Fibroblast of skin of right biceps (primary cell): ENCODE measurements around the gene GGTLC3.
"Not testable (repeated sequence)": the region's sequence is repeated elsewhere in the genome, so short reads cannot be mapped to it uniquely, and the experiment has no call there.

Experiments
- DNase-seq: peaks from one replicate; pipeline ENCODE4 v3.0.0-alpha.2; 2013

Gene GGTLC3

DNA sequence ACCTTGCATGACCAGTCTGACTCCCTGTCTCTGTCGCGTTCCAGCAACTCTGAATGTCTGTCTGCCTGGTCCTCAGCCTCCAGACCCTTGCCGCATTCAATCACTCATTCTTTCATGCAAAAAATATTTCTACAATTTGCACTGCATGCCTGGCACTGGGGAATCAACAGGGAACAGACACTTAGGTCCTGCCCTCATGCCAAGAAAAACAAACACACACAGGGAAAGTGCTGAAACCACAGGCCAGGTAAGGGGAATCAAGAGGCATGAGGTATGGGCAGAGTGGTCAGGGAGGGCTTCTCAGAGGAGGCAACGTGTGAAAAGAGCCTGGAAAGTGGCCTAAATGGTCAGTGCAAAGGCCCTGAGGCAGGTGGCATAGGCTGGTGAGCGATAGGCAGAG, at the start of gene GGTLC3:
Gene GGTLC3 (minus strand): TSS at position 101 of the 400 bp plus-strand sequence. CDS start 264 bp downstream, outside the sequence.
- DNase-seq, result not testable (repeated sequence)

DNA sequence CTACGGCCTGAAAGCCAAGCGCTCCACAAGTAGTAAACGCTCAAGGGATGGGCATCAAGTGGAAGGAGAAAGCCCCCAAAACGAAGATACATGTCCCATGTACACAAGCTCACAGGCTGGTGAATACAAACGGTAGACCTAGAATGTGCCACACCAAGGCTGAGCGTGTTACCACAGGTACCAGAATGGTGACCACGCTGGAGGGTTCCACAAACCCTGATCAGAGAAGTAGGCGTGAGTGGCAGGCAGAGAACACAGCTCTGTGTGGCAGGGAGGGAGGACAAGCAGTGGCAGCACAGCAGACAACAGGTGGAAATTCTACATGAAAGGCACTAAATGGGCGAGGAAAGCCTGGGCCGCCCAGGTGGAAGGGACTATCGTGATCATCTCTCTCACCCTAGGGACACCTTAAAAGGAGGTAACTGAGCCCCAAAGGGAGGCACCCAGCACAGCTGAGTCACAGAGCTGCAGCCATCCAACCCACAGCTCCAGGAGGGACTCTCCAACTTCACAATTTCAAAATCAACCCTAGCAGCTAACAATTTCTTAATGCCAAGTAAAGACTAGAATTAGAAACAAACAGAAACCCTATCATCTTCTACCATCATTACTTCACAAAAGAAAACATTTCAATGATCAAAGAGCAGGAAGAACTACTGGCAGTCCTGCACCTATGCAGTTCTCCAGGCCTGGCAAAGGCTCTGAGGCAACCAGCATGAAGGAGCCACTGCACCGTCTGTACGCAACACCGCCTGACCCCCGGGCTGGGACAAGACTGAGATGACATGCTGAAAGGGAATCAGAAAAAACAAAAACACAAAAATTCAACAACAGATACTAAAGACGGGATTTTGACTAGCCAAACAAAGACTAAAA, 42.4 kb upstream of the GGTLC3 start:
- not testable (repeated sequence) for DNase-seq

DNA sequence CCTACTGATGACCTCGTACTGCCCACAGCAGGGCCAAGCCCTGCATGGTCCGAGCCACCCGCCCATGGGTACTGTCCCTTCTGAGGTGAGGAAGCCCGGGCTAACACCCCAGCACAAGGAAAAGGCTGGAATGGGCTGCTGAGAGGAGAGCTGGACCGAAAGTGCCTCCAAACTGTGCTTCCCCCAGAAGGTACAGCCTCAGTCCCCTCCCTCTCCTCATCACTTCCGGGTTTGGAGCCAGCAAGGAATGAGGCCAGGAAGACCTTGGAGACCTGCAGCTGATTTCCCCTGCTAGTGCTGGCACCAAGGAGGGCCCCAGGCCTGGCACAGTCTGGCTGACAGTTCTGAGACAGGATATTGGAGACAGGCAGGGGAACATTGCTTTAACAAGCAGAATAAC, 41.0 kb upstream of the GGTLC3 start:
- not testable (repeated sequence) for DNase-seq

DNA sequence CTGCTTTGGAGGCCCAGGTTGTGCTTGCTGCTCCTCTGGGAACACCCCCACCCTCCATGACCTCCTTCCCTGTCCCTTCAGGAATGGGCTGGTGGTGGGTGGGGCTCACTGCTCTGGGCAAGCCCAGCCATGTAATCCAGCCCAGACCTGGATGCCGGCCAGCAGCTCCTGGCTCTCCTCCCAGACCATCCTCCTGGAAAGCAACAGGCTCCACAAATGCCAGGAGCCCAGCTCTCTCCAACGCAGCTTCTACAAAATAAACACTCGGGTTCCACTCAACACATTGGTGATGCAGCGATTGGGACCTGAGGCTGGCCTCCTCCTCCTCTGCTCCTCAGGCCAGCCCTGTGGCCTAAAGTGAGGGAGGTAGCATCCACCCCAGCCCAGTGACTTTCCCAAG, 40.6 kb upstream of the GGTLC3 start:
- DNase-seq, result not testable (repeated sequence)

DNA sequence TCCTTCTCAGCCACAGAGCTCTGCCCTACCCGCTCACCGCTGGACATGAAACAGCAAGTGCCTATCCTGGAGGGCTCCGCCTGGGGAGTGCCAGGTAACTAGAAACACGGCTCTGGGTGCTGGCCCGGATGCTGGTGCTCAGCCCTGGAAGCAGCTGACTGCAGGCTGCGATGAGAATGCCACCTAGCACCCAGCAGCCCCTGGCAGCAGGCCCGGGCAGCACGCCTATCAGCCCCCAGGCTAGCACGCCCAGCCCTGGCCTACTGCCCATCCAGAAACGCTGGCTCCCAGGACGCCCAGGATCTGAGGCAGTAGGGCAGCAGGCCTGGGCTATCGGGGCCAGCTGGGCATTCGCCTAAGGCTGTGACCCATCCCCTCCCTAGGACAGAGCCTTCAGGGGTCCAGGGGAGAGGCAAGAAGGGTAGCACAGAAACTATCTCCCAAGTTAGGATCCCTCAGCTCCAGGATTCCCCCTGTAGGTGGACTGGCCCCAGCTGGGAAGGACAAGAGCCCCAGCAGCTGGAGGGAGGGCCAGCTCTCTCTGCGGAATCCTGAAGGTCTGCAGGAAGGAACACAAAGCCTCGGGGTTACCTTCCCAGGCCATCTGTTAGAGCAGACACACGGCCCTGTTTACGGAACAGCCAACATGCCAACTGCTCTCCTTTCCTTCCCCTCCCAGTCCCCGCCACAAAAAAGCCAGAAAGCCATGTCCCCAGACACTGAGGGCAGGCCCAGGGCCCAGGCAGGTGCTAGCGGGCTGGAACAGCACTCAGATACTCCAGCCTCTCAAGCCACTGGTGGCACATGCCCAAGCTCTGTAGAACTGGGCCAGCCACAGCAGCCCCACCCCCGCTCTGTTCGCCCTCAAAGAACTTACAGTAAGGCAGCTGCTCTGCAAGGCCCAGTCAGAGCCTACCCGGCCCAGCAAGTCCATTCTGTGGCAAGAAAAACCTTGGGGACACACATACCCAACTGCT, 36.6 kb upstream of the GGTLC3 start:
- not testable (repeated sequence) for DNase-seq

DNA sequence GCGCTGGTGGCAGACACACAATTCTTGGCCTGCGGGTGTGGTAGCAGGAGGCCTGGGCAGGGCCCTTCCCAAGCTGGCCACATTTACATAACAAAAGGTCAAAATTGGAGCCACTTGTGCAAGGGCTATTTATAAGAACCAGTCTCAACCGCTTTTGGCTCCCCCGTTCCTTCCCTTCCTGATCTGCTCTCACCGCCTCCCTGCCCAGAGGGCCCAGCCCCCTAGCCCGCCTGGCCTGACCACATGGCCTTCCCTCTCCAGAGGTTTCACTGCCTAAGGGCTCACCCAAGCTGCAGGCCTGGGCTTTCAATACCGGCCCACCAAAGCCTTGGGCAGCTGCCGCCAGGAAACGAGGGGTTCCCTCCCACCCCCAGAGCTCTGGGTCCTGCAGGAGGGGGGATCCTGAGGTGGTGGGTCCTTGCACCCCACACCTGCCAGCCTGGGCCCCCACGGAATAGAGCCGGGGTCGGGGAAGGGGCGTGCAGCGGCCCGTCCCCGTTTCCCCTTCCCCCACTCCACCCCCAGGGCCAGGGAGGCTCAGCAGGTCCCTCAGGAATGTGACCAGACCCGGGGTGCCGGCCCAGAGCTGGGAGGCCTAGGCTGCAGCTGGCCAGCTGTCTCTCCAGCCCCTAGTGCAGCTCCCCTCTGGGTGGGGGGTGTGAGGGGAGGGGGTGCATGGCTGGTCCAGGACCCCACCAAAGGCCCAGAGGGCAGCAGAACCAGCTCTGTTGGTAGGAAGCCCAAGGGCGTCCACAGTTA, 35.1 kb upstream of the GGTLC3 start:
- DNase-seq, result not testable (repeated sequence)

DNA sequence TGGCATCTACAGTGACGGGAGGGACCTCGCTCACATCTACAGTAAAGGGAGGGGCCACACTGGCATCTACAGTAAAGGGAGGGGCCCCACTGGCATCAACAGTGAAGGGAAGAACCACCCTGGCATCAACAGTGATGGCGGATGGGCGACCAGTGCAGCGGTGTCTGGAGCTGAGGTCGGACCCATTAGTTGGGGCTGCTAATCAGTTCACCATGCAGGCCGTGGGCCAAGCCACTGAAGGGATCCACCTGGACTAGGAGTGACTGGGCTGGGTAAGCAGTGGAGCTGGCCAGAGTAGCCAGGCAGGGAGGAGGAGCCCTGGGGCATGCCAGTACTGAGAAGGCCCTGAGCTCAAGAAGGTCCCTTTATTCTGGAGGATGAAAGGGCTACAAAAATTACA, 33.1 kb upstream of the GGTLC3 start:
- DNase-seq, result not testable (repeated sequence)

DNA sequence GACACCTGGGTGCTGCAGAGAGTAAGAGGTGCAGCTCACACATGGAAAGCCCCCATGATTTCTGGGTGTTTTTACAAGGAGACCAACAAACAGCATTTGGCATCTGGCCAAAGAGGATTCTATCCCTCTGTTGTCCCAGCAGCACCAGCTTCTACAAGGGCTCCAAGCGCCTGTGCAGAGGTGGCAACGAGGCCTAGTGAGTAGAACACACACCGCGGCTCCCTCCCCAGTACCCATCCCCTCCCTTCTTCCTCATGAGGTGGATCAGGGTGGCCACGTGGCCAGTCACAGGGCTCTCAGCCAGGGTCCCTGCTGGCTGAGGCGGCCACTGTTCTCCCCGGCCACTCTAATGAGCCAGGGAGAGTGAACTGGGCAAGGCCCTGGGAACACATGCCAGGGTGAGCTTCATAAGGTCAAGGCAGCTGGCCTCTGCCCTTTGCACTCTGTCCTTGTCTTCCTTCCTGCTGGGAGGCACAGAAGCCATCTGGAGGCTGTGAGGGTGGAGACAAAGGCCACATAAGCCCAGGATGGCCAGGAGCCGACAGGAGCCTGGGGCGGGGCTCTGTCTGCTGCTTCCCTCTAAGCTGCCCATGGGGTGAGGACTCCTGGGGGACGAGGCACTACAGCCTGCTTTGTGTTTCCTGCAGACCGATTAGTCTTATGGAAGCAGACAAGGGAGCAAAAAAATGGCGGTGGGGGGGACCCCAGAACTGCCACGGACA, 31.7 kb upstream of the GGTLC3 start:
- DNase-seq, result not testable (repeated sequence)

DNA sequence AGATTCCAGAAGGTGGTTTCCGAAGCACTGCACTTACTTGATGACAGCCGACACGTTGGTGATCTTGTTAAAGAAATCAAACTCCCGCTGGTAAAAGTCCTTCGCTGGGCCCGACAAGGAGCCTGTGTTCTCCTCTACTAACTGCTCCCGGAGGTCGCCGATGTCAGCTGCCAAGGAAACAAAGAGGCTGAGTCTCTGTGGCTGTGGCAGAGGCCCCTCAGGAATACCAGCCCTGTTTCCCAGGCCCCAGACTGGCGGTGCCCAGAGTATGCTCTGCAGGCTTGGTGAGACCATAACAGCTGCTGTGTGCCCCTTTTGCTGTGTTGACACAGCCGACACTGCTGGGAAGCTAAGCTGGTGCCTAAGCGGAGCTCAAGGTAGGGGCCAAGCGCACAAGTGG, 26.7 kb upstream of the GGTLC3 start:
- DNase-seq, result not testable (repeated sequence)

DNA sequence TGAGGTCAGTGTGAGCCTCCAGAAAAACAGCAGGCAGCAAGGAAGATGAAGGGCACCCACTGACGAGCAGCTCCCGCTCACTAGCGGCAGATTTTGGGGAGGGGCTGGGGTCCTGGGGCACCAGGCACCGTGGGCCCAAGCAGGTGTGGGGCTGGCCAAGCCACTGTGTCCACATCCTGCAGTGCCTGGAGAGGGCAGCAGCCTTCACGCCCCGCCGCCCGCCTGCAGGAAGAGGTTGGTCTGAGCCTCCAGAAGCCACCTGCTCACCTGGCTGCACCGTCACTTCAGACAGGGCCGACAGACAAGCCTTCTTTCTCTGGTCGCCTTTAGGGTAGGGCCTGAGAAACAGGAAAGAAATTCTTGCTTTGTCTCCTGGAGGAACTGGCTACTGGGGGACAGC, 25.4 kb upstream of the GGTLC3 start:
- DNase-seq, result not testable (repeated sequence)

DNA sequence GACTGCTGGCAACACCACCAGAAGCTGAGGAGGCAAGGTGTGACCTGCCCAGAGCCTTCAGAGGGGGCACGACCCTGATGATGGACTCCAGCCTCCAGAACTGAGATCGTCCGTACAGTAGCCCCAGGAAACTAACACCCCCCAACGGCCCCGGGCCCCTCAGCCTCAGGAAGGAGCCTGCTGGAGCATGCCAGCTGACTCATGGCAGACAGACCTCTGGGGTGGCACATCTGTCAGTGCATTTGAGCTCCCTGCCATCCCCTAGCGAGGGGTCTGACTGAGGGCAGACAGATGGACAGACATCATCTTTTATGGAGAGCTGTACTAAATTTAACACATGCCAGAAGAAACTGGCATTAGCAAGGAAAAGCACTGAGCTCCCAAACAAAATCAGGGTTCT, 22.0 kb upstream of the GGTLC3 start:
- not testable (repeated sequence) for DNase-seq

DNA sequence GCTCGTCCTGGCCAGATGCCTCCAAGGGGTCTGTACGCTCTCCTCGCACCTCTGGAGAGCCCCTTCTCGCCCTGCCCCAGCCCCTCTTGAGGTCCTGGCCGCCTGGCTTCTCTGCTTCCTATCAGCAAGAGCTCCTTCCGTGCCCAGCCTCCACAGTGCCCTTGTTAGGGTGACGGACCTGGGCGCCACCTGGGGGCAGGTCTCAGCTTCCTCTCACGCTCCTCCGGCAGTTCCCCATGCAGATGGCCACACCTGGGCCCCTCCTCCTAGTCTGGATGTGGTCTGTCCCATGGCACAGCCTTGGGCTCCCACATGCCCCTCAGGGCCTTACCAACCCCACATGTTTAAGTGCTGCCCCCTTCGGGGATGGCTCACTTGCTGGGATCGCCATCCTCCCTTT, 16.4 kb upstream of the GGTLC3 start:
- not testable (repeated sequence) for DNase-seq

DNA sequence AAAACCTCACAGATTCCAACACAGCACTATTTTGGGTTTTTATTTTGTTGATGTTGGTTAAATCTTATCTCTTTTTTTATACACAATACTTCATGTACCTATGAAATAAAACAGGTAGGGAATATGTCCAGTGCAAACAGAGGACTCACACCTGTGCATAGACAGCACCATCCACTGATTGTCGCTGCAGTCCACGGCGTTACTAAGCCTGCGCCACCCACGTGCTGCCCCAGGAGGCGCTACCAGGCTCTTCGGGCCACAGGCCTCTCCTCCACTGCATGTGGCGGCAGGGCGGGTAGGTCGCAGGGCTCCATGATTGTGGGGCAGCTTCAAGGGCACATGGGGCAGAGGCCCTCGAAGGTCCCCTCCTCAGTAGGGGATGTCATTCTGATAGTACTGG, 15.7 kb upstream of the GGTLC3 start:
- not testable (repeated sequence) for DNase-seq

DNA sequence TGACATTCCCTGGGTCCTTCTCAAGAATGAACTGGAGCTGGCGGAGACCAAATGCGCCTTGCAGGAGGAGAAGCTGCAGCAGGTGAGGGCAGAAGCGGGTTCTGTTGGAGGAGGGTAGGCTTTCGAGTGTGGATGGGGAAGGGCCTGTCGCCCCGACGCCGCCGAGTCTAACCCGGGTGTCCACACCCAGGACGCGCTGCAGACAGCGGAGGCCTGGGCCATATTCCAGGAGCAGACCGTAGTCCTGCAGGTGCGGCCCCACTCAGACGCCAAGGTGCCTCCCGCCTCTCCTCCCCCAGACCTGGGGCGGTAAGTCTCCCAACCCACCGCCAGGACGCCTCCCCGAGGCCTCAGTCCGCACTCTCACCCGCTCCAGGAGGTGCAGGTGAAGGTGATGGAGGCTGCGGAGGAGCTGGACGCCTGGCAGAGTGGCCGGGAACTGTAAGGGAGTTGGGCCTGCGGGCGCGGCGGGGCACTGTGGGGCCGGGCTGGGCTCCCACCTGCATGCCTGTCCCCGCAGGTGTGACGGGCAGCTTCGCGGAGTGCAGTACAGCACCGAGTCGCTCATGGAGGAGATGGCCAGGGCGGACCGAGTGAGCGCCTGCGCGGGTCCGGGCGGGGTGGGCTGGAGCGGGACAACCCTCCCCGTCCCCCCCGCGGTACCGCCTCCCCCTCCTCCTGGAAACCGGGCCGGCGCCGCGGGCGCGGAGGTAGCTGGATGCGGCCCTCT, 11.6 kb upstream of the GGTLC3 start:
- DNase-seq, result not testable (repeated sequence)

DNA sequence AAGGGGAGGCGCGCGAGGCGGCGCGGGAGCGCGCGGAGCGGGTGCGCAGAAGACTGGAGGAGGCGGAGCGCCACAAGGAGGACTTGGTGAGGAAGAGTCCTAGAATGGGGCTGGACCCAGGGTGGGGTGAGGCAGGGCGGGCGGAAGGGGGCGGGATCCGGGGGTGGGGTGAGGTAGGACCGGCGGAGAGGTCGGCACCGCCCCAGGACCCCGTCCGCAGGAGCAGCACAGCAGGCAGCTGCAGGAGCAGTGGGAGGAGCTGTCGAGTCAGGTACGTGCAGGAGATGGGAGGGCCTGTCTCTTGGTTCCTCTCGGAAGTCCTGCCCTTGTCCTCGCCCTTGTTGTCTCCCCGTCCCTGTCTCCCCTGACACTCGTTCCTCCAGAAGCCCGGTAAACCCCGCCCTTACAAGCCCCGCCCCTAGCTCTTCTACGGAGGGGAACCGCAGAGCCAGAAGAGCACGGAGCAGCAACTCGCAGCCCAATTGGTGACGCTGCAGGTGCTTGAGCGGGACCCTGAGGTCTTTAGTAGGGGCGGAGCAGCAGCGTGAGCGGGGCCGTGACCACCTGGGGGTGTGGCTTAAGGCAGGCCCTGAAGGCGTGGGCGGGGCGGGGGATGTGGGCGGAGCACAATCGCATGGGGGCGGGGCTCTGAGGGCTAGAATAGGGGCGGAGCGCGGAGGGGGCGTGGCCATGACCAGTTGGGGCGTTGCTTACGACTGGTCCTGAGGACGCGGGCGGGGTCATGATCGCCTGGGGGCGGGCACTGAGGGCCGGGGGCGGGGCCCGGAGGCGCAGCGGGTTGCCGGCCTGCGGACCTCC, 10.8 kb upstream of the GGTLC3 start:
- peak; percentile 57 for DNase-seq

DNA sequence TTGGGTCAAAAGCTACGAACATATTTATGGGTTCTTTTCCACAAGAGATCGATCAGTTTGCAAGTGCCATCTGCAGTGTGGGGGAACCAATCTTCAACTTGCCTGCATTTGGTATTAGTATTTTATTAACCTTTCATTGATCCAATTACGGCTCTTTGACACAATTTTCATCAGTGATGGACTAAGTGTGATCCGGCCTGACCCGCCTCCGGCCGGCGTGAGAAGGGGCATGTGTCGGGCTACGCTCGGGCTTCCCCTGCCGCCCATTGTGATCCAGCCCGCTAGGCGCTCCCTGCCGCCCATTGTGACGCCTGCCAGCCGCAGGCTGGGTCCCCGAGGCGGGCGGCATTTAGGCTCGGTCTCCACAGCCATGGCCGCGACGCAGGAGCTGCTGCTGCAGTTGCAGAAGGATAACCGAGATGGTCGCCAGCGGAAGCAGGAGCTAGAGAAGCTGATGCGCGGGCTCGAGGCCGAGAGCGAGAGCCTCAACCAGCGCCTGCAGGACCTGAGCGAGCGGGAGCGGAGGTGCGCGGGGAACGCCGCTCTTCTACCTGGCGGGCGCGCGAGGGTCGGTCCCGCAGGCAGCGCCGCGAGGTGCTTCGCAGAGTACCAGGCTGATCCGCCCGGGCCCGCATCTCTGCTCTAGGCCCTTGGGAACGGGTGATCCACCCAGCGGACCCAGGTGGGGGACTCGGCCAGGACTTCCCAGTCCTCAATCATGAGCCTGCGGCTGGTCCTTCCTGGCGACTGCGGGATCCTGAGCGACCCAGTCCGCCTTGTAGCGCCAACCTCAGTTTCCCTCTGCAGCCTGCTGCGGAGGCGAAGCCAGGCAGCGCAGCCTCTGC, 10.0 kb upstream of the GGTLC3 start, which contains the start of gene TMEM191B:
Gene TMEM191B (plus strand): TSS at position 51 of the 845 bp plus-strand sequence. CDS start 179 bp downstream, at position 230.
- not testable (repeated sequence) for DNase-seq

DNA sequence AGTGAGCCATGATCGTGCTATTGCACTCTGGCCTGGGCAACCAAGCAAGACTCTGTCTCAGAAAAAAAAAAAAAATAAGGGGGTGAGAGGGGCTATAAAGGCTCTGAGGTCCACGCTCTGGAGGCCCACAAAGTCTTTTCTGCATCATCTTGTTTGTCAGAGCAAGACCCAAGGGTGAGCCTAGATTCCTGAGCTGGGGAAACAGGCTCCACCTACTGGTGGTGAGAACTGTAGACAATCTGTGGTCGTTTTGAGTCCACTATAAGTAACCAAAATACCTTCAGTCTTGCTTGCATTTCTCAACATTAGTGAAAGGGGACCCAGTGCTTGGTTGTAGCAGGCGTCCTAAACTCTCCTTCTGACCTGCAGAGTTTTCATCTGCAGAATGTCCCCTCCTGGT, 5.4 kb upstream of the GGTLC3 start:
- not testable (repeated sequence) for DNase-seq

DNA sequence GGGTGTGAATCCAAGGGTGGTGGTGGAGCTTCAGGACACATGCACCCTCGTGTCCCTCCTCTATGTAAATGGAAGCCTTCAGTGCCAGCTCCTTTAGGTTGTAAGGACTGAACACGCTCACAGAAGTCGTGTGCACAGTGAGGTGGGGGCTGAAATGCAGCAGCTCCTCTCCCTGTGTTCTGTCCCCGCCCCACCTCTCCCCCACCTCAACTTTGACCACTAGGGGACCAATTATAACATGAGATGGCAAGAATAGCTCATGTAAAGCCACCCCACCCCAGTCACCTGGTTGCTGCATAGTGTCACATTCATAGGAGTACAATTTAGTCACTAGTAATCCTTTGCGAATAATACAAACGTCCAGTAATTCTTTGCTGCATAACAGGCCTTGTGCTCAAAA, 4.8 kb upstream of the GGTLC3 start:
- DNase-seq, result not testable (repeated sequence)

DNA sequence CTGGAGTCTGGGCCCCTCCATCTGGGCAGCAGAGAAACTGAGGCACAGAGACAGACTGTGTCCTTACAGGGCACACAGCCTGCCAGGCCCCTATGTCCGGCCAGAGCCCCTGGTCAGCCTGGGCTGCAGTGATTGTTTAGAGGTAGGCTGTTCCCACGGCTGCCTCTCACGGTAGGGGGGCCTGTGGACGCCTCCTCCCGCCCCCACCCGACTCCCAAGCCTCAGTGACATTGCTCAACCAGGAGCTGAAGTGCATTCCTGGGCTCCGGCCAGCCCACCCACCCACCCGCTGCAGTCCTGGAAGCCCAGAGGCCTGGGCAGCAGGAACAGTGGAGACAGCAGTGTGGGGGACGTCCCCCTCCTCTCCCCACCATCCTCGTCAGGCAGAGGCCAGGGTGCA, 4.5 kb downstream of the GGTLC3 start:
- DNase-seq, result not testable (repeated sequence)
